Tibial nerve (tissue), 3 donors: ENCODE measurements around the gene TMEM63B.

Source experiments
- POLR2A ChIP-seq, 2 donors: fragments of 450-650 bp; IDR thresholded peaks; one replicate each; pipeline ENCODE4 v1.6.1; 2017; ENCODE audit warnings: antibody characterized with exemption in 2 of 2, mild to moderate bottlenecking in 2 of 2, moderate library complexity in 2 of 2
- TF ChIP-seq, protein P1 (sequence below), 5 experiments: fragments of 200-600 bp in 3 of 5; fragments of 450-650 bp in 2 of 5; sonication (generic) in 3 of 5; IDR thresholded peaks; one replicate each; pipeline ENCODE4 v1.5.1; 2016 to 2019; ENCODE audit warnings: antibody characterized with exemption in 5 of 5, mild to moderate bottlenecking in 3 of 5, moderate library complexity in 2 of 5

DNA sequence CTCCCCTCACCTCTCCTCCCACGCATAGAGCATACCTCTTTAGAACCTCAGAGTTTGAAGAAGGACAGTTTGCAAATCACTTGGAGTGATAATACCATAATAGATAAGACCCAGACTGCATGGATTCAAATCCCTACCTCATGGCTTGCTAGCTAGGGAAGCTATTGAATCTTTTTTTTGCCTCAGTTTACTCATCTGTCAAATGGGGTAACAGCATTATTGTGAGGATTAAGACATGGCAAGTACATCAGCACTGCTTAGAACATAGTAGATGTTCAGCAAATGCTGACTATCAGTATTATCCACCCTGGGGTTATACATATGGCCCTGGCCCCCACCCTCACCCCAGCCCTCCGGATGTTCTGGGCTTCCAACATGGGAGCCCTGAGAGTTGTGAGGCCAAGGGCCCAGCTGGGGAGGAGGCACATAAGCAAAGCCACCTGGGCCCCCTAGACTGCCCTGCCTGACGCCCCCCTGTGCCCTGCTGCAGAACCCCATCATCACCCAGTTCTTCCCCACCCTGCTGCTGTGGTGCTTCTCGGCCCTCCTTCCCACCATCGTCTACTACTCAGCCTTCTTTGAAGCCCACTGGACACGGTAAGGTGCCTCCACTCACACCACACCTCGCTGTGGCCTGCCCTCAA, 22.1 kb downstream of the TMEM63B start:
- TF ChIP-seq, protein P1, sequence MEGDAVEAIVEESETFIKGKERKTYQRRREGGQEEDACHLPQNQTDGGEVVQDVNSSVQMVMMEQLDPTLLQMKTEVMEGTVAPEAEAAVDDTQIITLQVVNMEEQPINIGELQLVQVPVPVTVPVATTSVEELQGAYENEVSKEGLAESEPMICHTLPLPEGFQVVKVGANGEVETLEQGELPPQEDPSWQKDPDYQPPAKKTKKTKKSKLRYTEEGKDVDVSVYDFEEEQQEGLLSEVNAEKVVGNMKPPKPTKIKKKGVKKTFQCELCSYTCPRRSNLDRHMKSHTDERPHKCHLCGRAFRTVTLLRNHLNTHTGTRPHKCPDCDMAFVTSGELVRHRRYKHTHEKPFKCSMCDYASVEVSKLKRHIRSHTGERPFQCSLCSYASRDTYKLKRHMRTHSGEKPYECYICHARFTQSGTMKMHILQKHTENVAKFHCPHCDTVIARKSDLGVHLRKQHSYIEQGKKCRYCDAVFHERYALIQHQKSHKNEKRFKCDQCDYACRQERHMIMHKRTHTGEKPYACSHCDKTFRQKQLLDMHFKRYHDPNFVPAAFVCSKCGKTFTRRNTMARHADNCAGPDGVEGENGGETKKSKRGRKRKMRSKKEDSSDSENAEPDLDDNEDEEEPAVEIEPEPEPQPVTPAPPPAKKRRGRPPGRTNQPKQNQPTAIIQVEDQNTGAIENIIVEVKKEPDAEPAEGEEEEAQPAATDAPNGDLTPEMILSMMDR (IDR thresholded peaks at IDR 0.05) = no peak
- no peak for TF ChIP-seq POLR2A (IDR thresholded peaks at IDR 0.05)
